ENCODE results near the gene ATG16L1. TPM values are rescaled to one million over a fixed set of nuclear protein-coding genes. Genes with fewer than 3 reads are reported as not detected.
"Not testable (repeated sequence)": the region's sequence is repeated elsewhere in the genome, so short reads cannot be mapped to it uniquely, and the experiment has no call there.

Gene ATG16L1
- total and polyA plus RNA-seq, 7 donors: 16.2 to 37.3 (median 19.6) TPM

GRCh38 chr2:233332125-233332524 lies 80.7 kb downstream of the ATG16L1 start:
- no peaks in the 10 kb centered on the region for H3K9me3 ChIP-seq
- no peaks in the 10 kb centered on the region for H3K27me3 ChIP-seq
- no peaks in the 10 kb centered on the region for H3K4me1 ChIP-seq
- TF ChIP-seq POLR2A (IDR thresholded peaks at IDR 0.05) (no peak), CTCF (IDR thresholded peaks at IDR 0.05) (no peak), EP300 (IDR thresholded peaks at IDR 0.05) (no peak), POLR2AphosphoS5 (IDR thresholded peaks at IDR 0.05) (no peak)
- WGBS, 2 donors: 91 to 92% methylated on average over 4 of the region's 4 CpGs
- no peak overlapping the region for H3K4me3 ChIP-seq
- intact Hi-C loops (cut with DNase I): no loop called here
- no peaks in the 10 kb centered on the region for H3K36me3 ChIP-seq
- DNase-seq: no peak
- peak overlapping the region in 3 of 4 donors; percentile 31 to 49 (median 43) for H3K27ac ChIP-seq

- no peaks in the 10 kb centered on the region for H3K9me3 ChIP-seq
- H3K27me3 ChIP-seq: no peaks in the 10 kb centered on the region
- H3K36me3 ChIP-seq: no peaks in the 10 kb centered on the region
- no peak overlapping the region for H3K4me3 ChIP-seq
- TF ChIP-seq POLR2AphosphoS5 (IDR thresholded peaks at IDR 0.05) (no peak), EP300 (IDR thresholded peaks at IDR 0.05) (no peak), CTCF (IDR thresholded peaks at IDR 0.05) (no peak), POLR2A (IDR thresholded peaks at IDR 0.05) (no peak)
- no peaks in the 10 kb centered on the region for H3K4me1 ChIP-seq
- 92 to 93% methylated on average over 11 of the region's 11 CpGs for WGBS, 2 donors
- DNase-seq: no peak
- intact Hi-C loops (cut with DNase I): no loop called here
- H3K27ac ChIP-seq: no peak overlapping the region
Measured at GRCh38 chr2:233334915-233335314, 83.4 kb downstream of the ATG16L1 start.

- not testable (repeated sequence) for DNase-seq
Measured at GRCh38 chr2:233336091-233336490, 84.6 kb downstream of the ATG16L1 start.

GRCh38 chr2:233336541-233336940 lies 85.1 kb downstream of the ATG16L1 start:
- Histone ChIP-seq H3K27me3 (no peaks in the 10 kb centered on the region), H3K9me3 (no peaks in the 10 kb centered on the region), H3K4me3 (no peak overlapping the region), H3K4me1 (no peaks in the 10 kb centered on the region), H3K27ac (no peak overlapping the region), H3K36me3 (no peaks in the 10 kb centered on the region)
- TF ChIP-seq EP300 (IDR thresholded peaks at IDR 0.05): no peak
- no peak for TF ChIP-seq POLR2AphosphoS5 (IDR thresholded peaks at IDR 0.05)
- no peak for TF ChIP-seq CTCF (IDR thresholded peaks at IDR 0.05)
- no peak for TF ChIP-seq POLR2A (IDR thresholded peaks at IDR 0.05)
- DNase-seq: no peak
- intact Hi-C loops (cut with DNase I): no loop called here
- WGBS, 2 donors: 29 to 71% methylated on average over 5 of the region's 5 CpGs

More at GRCh38 chr2:233336091-233336490, 84.6 kb downstream of the ATG16L1 start:
- H3K36me3 ChIP-seq; H3K4me1 ChIP-seq; intact Hi-C loops (cut with DNase I); H3K27me3 ChIP-seq; H3K27ac ChIP-seq; H3K4me3 ChIP-seq; H3K9me3 ChIP-seq: not testable (repeated sequence)
- WGBS, 2 donors: 64 to 85% methylated on average over 13 of the region's 13 CpGs

GRCh38 chr2:233338046-233338445 lies 86.6 kb downstream of the ATG16L1 start:
- TF ChIP-seq EP300 (IDR thresholded peaks at IDR 0.05): no peak
- no peak for TF ChIP-seq POLR2AphosphoS5 (IDR thresholded peaks at IDR 0.05)
- no peak for TF ChIP-seq CTCF (IDR thresholded peaks at IDR 0.05)
- TF ChIP-seq POLR2A (IDR thresholded peaks at IDR 0.05): no peak
- DNase-seq: no peak
- Histone ChIP-seq H3K4me1 (no peaks in the 10 kb centered on the region), H3K4me3 (no peak overlapping the region), H3K36me3 (no peaks in the 10 kb centered on the region), H3K27me3 (no peaks in the 10 kb centered on the region), H3K27ac (no peak overlapping the region), H3K9me3 (no peaks in the 10 kb centered on the region)
- WGBS, 2 donors: 84 to 93% methylated on average over 5 of the region's 5 CpGs
- intact Hi-C loops (cut with DNase I): no loop called here
